Measurements from ENCODE around the gene GP1BA.

Gene GP1BA

GRCh38 chr17:4938688-4939545 is 6.8 kb downstream of the GP1BA start:
- no peak for DNase-seq (ENCODE audit: low spot score)

DNA sequence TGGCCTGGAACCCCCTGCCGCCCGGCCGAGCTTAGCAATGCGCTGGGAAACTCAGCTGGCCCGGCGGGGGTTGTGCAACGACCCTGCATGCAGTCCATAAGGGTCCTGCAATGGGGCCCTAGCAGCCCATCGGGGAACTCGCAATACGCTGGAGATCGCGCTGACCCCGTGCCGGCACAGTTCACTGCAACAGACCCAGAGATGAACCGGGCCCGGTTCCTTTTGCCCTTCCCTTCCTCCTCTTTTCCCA is 7.4 kb downstream of the GP1BA start:
- DNase-seq (ENCODE audit: low spot score) = no peak

- peak; percentile 84 for DNase-seq (ENCODE audit: low spot score)
These were observed 7.9 kb downstream of the GP1BA start, which contains the start of the genes RNF167 and SLC25A11 for GRCh38 chr17:4939796-4940554. Gene RNF167, plus strand, starts transcription at chr17:4940268. Its CDS starts 642 bp downstream, at chr17:4940910. Gene SLC25A11, minus strand, starts transcription at chr17:4940046. Its CDS starts 136 bp downstream, at chr17:4939910.

- DNase-seq (ENCODE audit: low spot score) = peak; percentile 76
These were observed 8.7 kb downstream of the GP1BA start for GRCh38 chr17:4940555-4941318.

GRCh38 chr17:4941319-4941610 is 9.2 kb downstream of the GP1BA start:
- no peak for DNase-seq (ENCODE audit: low spot score)

DNA sequence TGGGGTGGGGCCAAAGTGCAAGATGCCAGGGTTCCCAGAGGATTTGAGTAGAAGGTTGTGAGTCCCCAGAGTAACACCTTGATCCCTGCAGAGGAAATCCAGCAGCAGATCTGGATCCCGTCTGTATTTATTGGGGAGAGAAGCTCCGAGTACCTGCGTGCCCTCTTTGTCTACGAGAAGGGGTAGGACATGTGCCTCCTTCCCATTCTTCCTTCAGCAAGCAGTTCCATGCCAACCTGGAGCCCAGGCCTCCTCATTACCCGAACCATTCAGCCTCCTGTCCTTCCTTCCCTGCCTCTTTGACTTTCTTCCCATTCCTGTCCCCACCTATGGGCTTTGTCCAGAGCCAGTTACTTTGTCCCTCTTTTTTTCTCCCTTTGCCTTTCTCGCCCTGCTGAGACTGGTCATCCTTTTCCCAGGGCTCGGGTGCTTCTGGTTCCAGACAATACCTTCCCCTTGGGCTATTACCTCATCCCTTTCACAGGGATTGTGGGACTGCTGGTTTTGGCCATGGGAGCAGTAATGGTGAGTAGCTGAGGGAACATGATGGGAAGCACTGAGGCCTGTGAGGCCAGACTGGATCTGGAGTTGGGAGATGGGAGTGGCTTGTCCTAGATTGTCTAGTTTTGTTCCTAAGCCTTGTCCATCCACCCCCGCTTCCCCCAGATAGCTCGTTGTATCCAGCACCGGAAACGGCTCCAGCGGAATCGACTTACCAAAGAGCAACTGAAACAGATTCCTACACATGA is 10.9 kb downstream of the GP1BA start:
- DNase-seq (ENCODE audit: low spot score) = no peak

GRCh38 chr17:4944163-4944553 is 12.1 kb downstream of the GP1BA start:
- no peak for DNase-seq (ENCODE audit: low spot score)

- DNase-seq (ENCODE audit: low spot score) = no peak
These were observed 12.6 kb downstream of the GP1BA start for GRCh38 chr17:4944554-4945175.

GRCh38 chr17:4945176-4945943 is 13.3 kb downstream of the GP1BA start:
- DNase-seq (ENCODE audit: low spot score) = no peak

DNA sequence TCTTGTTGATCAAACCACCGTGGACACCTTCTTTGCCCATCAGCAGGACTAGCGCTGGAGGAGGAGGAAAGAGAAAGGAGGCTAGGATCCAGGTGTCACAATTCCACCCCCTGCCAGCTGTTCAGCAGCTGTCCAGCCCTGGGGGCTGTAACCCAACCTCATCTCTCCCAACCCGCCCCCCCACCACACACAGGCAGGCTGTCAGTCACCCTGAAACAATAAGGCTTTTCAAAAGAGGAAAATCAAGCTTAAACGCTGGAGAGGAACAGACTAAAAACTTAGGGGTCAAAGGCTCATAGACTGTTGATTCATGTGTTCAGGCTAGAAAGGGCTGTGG is 13.8 kb downstream of the GP1BA start:
- DNase-seq (ENCODE audit: low spot score) = no peak

DNA sequence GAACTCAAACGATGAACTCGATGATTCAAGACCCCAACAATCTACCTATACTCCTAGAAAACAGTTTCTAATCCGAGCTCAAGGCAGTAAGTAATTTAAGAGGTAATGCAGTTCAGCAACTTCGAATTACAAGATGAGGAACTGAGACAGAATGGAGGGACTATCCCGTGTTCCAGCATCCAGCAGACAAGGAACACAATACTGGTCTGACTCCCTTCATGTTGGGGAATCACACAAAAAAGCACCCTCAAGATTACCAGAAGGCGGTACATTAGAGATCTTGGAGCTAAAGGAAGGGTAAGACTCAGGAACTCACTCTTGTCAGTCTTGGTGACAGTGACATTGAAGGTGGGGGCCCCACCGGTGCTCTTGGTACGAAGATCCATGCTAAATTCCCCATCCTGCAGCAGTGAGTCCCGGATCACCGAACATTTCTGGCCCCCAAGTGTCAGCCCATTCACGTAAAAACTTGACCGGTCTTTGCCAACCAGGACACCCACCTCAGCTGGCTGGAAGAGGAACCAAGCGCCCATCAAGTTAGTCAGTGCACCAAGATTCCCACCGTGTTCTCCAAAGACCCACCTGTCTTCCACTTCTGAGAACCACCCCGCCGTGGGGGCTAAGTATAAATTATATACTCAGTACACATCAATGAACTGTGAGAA is 14.4 kb downstream of the GP1BA start:
- DNase-seq (ENCODE audit: low spot score) = no peak

DNA sequence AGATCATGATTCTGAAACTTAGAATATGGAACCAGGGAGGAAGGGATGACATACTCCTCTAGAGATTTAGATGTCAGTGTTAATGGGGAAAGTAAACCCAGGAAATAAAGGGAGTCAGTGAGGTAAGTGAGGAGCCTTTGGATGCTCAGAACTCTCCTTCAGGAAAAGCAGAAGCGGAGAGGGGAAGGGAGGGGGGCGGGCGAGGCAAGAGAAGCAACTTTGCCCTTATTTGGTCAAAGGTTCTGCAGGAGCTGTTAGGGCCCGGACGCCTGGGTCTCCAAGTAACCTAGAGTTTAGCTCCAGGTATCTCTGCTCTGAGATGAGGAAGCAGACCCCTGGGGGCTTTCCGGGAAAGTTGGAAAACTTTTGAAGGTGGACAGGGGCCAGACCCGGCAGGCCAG is 14.9 kb downstream of the GP1BA start:
- no peak for DNase-seq (ENCODE audit: low spot score)

- no peak for DNase-seq (ENCODE audit: low spot score)
These were observed 15.5 kb downstream of the GP1BA start for GRCh38 chr17:4947411-4948165.

DNA sequence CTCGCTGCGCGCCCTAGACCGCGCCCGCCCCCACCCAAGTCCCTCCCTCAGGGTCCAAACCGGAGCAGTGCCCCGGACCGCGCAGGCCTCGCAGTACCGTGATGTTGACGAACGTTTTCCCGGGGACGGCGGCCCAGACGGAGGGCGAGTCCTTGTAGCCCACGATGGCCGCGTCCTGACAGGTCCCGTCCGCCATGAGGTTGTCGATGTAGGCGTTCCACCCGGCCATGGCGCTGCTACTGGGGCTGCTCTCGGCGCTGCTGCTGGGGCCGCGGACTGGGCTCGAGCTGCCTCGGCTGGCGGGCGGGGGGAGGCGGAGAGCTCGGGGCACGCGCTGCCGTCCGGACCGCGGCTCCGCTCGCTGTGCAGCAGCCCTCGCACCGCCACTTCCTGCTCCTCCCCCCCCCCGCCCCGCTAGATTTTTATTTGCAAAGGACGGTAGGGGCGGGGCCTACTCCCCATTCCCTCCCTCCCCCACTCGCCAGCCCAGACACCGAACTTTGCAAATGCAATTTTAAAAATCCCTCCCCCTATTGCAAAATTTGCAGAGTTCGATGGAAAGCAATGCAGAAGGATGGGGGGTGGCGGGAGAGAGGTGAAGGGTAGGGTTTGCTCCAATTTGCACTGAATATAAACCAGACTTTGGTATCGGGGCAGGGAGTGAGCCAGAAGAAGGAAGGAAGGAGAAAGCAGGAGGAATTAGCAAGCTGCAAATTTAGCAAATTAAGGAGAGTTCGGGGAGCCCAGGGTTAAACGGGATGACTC is 16.3 kb downstream of the GP1BA start, which contains the start of gene PFN1:
PFN1 (minus strand) TSS at position 365 of the 765 bp plus-strand sequence; CDS start at position 229, 136 bp downstream.
- DNase-seq (ENCODE audit: low spot score) = peak; percentile 80

DNA sequence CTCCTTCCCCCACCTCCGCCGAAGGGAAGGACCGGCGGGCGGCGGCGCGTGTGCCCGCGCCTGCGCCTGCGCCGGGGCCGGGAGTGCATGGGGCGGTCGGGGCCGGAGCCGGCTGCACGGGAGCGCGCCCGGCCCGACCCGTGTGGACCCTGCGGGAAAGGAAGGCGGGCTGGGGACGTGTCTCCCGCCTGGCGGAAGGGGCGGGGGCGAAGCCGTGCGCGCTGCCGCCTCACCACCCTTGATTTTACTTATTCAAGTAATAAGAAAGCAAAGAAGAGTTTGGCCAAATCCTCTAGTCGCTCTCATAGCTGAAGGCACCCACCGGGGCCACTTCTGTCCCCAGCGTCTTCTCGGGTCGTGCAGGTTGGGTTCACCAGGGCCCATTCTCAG is 16.8 kb downstream of the GP1BA start:
- peak; percentile 85 for DNase-seq (ENCODE audit: low spot score)

GRCh38 chr17:4949321-4950074 is 17.4 kb downstream of the GP1BA start:
- DNase-seq (ENCODE audit: low spot score) = peak; percentile 81

GRCh38 chr17:4950075-4950745 is 18.1 kb downstream of the GP1BA start:
- DNase-seq (ENCODE audit: low spot score) = no peak

Measured in HuH-7 (cell line).